Liver (tissue), 9 donors: ENCODE measurements around the gene HID1. TPM values are rescaled to one million over a fixed set of nuclear protein-coding genes. Genes with fewer than 3 reads are reported as not detected.

Experiments used
- DNase-seq: peaks from one replicate; pipeline ENCODE4 v3.0.0-alpha.2; 2017; ENCODE audit warnings: low spot score
- H3K27ac ChIP-seq, 2 donors: one replicate each; pipeline ENCODE4 v1.7.0; 2013; ENCODE audit warnings: inconsistent platforms in 2 of 2, low read length in 2 of 2, control low read depth in 1 of 2, low read depth in 1 of 2, mild to moderate bottlenecking in 1 of 2
- H3K27me3 ChIP-seq, 4 donors: one replicate each; pipeline versions ENCODE4 v1.6.1 to v1.7.0; 2013; ENCODE audit warnings: low read length in 3 of 4, inconsistent platforms in 1 of 4, mild to moderate bottlenecking in 1 of 4, moderate library complexity in 1 of 4; ENCODE audit not compliant: control insufficient read depth in 4 of 4, insufficient read depth in 4 of 4
- H3K36me3 ChIP-seq, 4 donors: one replicate each; pipeline versions ENCODE4 v1.6.1 to v1.7.0; 2013; ENCODE audit warnings: low read length in 3 of 4, mild to moderate bottlenecking in 3 of 4, low read depth in 1 of 4, moderate library complexity in 1 of 4; ENCODE audit not compliant: control insufficient read depth in 4 of 4, insufficient read depth in 3 of 4
- H3K4me1 ChIP-seq, 4 donors: one replicate each; pipeline versions ENCODE4 v1.6.1 to v1.7.0; 2013; ENCODE audit warnings: low read length in 3 of 4, mild to moderate bottlenecking in 3 of 4, moderate library complexity in 1 of 4; ENCODE audit not compliant: control insufficient read depth in 4 of 4, insufficient read depth in 4 of 4
- H3K4me3 ChIP-seq, 3 donors: one replicate each; pipeline versions ENCODE4 v1.6.1 to v1.7.0; 2013; ENCODE audit warnings: low read length in 3 of 3, control low read depth in 1 of 3, low read depth in 1 of 3, mild to moderate bottlenecking in 1 of 3
- H3K9ac ChIP-seq, 2 donors: one replicate each; pipeline ENCODE4 v1.7.0; 2013; ENCODE audit warnings: low read length in 2 of 2, mild to moderate bottlenecking in 2 of 2, moderate library complexity in 2 of 2, control low read depth in 1 of 2, low read depth in 1 of 2
- H3K9me3 ChIP-seq, 4 donors: one replicate each; pipeline versions ENCODE4 v1.6.1 to v1.7.0; 2013; ENCODE audit warnings: low read length in 3 of 4; ENCODE audit not compliant: control insufficient read depth in 4 of 4
- EGR1 ChIP-seq, 2 donors: IDR thresholded peaks; 2 replicates each; pipeline ENCODE4 v1.6.1; 2016 to 2018; ENCODE audit warnings: antibody characterized with exemption in 2 of 2, low read depth in 2 of 2
- FOXA2 ChIP-seq: IDR thresholded peaks from 2 replicates; pipeline ENCODE4 v1.6.1; 2016; ENCODE audit warnings: antibody characterized with exemption
- GABPA ChIP-seq, 2 donors: IDR thresholded peaks in 1 of 2; conservative IDR thresholded peaks in 1 of 2; 2 replicates each; pipeline ENCODE4 v1.6.1; 2016; ENCODE audit warnings: antibody characterized with exemption in 2 of 2, mild to moderate bottlenecking in 1 of 2, moderate library complexity in 1 of 2
- HNF4G ChIP-seq: IDR thresholded peaks from 2 replicates; pipeline ENCODE4 v1.6.1; 2016; ENCODE audit warnings: antibody characterized with exemption
- JUND ChIP-seq, 2 donors: IDR thresholded peaks; 2 replicates each; pipeline ENCODE4 v1.6.1; 2016; ENCODE audit warnings: antibody characterized with exemption in 2 of 2
- NR2F2 ChIP-seq: IDR thresholded peaks from 2 replicates; pipeline ENCODE4 v1.6.1; 2016; ENCODE audit warnings: antibody characterized with exemption
- RAD21 ChIP-seq, 2 donors: IDR thresholded peaks; 2 replicates each; pipeline ENCODE4 v1.6.1; 2016; ENCODE audit warnings: antibody characterized with exemption in 2 of 2, mild to moderate bottlenecking in 2 of 2
- REST ChIP-seq: IDR thresholded peaks from 2 replicates; pipeline ENCODE4 v1.6.1; 2016; ENCODE audit warnings: antibody characterized with exemption, mild to moderate bottlenecking
- RXRA ChIP-seq, 2 donors: IDR thresholded peaks; 2 replicates each; pipeline ENCODE4 v1.6.1; 2017 to 2018; ENCODE audit warnings: antibody characterized with exemption in 2 of 2, mild to moderate bottlenecking in 1 of 2
- SP1 ChIP-seq: IDR thresholded peaks from 2 replicates; pipeline ENCODE4 v1.6.1; 2018; ENCODE audit warnings: antibody characterized with exemption, mild to moderate bottlenecking
- TAF1 ChIP-seq: conservative IDR thresholded peaks from 2 replicates; pipeline ENCODE4 v1.6.1; 2016; ENCODE audit warnings: antibody characterized with exemption, mild to moderate bottlenecking
- YY1 ChIP-seq: IDR thresholded peaks from 2 replicates; pipeline ENCODE4 v1.6.1; 2016; ENCODE audit warnings: antibody characterized with exemption, mild to moderate bottlenecking
- ZBTB33 ChIP-seq: IDR thresholded peaks from 2 replicates; pipeline ENCODE4 v1.6.1; 2016; ENCODE audit warnings: antibody characterized with exemption
- WGBS: extraction: QIAGEN DNeasy Blood & Tissue Kit; methylation state at CpG from one replicate; pipeline ENCODE4 v1.1.7; 2013; 5-methylcytosine and 5-hydroxymethylcytosine counted together
- polyA plus RNA-seq, 2 donors: library from polyadenylated mRNA; stranded (reverse) in 1 of 2; unstranded in 1 of 2; fragments of 200-250 nt in 1 of 2; fragments of >200 nt in 1 of 2; fragmentation: Nextera tagmentation in 1 of 2; extraction: Ambion mirVana in 1 of 2; gene quantifications; one replicate each; pipeline versions ENCODE4 v1.2.1 to v1.2.3, GENCODE V29; 2013 to 2015
- total RNA-seq, 2 donors: library from RNA; depleted of rRNA; stranded (reverse); fragments of >200 nt; gene quantifications; one replicate each; pipeline ENCODE4 v1.2.3, GENCODE V29; 2014
- TF ChIP-seq, protein P1 (sequence below): fragments of 150-350 bp; IDR thresholded peaks from 2 replicates; pipeline ENCODE4 v1.5.1; 2017; ENCODE audit warnings: improper control_type of control experiment, low read depth, low read length; ENCODE audit not compliant: missing input control
- TF ChIP-seq, protein P2 (sequence below): IDR thresholded peaks from 2 replicates; pipeline ENCODE4 v1.6.1; 2016; ENCODE audit warnings: antibody characterized with exemption
- donor health status: healthy.
- donor health status: healthy.
- donor health status: healthy.
- donor health status: healthy.
- donor health status: healthy.

The HID1 gene
- total and polyA plus RNA-seq, 4 donors: 2.7 to 6.2 (median 3.7) TPM

DNA sequence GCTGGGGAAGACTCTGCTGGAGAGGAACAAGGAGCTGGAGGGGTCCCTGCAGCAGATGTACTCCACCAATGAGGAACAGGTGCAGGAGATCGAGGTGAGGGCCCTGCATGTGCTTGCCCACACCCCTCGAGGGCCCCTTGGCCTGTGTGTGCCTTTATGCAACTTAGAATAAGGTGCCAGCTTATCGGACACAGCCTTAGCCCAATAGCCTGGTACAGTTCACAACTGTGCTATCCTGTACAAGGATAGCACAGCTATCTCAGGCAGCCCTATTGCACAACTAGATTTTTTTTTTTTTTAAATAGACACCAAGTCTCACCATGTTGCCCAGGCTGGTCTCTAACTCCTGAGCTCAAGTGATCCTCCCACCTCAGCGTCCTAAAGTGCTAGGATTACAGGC lies 27.0 kb upstream of the HID1 start:
- Histone ChIP-seq H3K27me3 (no peaks in the 10 kb centered on the region), H3K36me3 (no peaks in the 10 kb centered on the region), H3K4me1 (no peaks in the 10 kb centered on the region), H3K4me3 (no peak overlapping the region), H3K27ac (no peak overlapping the region), H3K9me3 (no peaks in the 10 kb centered on the region), H3K9ac (no peak overlapping the region)
- 70% methylated on average over 4 of the region's 4 CpGs for WGBS
- TF ChIP-seq NR2F2 (no peak), JUND (IDR thresholded peaks at IDR 0.05) (no peak), TAF1 (no peak), FOXA2 (no peak), SP1 (no peak), HNF4G (no peak), GABPA (IDR thresholded peaks at IDR 0.05 in 1 of 2, conservative IDR thresholded peaks at IDR 0.05 in 1 of 2) (no peak), RXRA (IDR thresholded peaks at IDR 0.05) (no peak), YY1 (no peak)
- TF ChIP-seq, protein P1, sequence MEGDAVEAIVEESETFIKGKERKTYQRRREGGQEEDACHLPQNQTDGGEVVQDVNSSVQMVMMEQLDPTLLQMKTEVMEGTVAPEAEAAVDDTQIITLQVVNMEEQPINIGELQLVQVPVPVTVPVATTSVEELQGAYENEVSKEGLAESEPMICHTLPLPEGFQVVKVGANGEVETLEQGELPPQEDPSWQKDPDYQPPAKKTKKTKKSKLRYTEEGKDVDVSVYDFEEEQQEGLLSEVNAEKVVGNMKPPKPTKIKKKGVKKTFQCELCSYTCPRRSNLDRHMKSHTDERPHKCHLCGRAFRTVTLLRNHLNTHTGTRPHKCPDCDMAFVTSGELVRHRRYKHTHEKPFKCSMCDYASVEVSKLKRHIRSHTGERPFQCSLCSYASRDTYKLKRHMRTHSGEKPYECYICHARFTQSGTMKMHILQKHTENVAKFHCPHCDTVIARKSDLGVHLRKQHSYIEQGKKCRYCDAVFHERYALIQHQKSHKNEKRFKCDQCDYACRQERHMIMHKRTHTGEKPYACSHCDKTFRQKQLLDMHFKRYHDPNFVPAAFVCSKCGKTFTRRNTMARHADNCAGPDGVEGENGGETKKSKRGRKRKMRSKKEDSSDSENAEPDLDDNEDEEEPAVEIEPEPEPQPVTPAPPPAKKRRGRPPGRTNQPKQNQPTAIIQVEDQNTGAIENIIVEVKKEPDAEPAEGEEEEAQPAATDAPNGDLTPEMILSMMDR: no peak
- DNase-seq: no peak

GRCh38 chr17:74998783-74999182 lies 26.2 kb upstream of the HID1 start:
- H3K9me3 ChIP-seq: no peaks in the 10 kb centered on the region
- WGBS: 77% methylated on average over 6 of the region's 6 CpGs
- no peak overlapping the region for H3K4me3 ChIP-seq
- H3K27me3 ChIP-seq: no peaks in the 10 kb centered on the region
- no peaks in the 10 kb centered on the region for H3K36me3 ChIP-seq
- H3K27ac ChIP-seq: no peak overlapping the region
- no peak for DNase-seq
- TF ChIP-seq REST: no peak
- no peak for TF ChIP-seq RXRA (IDR thresholded peaks at IDR 0.05)
- H3K9ac ChIP-seq: no peak overlapping the region
- H3K4me1 ChIP-seq: no peaks in the 10 kb centered on the region

DNA sequence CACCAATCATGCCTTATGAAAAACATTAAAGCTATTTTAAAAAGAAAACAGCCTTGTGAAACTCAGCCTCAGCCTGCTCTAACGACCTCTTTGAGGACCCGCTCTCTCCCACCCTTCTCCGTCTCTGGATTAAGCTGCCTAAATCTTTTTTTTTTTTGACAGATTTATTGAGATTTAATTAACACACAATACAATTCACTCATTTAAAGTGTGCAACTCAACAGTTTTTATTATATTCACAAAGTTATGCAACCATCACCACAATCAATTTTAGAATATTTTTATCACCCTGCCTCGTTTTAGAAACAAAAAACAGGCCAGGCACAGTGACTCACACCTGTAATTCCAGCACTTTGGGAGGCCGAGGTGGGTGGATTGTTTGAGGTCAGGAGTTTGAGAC lies 23.3 kb upstream of the HID1 start:
- Histone ChIP-seq H3K4me3 (no peak overlapping the region), H3K36me3 (no peaks in the 10 kb centered on the region), H3K9ac (no peak overlapping the region), H3K27me3 (no peaks in the 10 kb centered on the region), H3K4me1 (no peaks in the 10 kb centered on the region), H3K9me3 (no peaks in the 10 kb centered on the region), H3K27ac (no peak overlapping the region)
- WGBS: 73% methylated on average over 5 of the region's 5 CpGs
- no peak for TF ChIP-seq ZBTB33
- TF ChIP-seq, protein P2, sequence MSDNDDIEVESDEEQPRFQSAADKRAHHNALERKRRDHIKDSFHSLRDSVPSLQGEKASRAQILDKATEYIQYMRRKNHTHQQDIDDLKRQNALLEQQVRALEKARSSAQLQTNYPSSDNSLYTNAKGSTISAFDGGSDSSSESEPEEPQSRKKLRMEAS: no peak
- no peak for TF ChIP-seq FOXA2
- no peak for TF ChIP-seq HNF4G
- no peak for TF ChIP-seq TAF1
- TF ChIP-seq EGR1 (IDR thresholded peaks at IDR 0.05; ENCODE audit: low read depth in 2 of 2): no peak
- TF ChIP-seq RAD21 (IDR thresholded peaks at IDR 0.05): no peak
- no peak for TF ChIP-seq RXRA (IDR thresholded peaks at IDR 0.05)
- DNase-seq: no peak
